B cell (primary cell): Measurements from ENCODE around the gene PRKCB.

Experiments
- EZH2 ChIP-seq: IDR thresholded peaks from 2 replicates; pipeline ENCODE4 v1.6.1; 2012; ENCODE audit warnings: borderline replicate concordance, low read depth, mild to moderate bottlenecking, moderate library complexity, low read length; ENCODE audit not compliant: insufficient read depth, poor library complexity, severe bottlenecking
- TF ChIP-seq, protein P1 (sequence below): fragments of 200-600 bp; IDR thresholded peaks from one replicate; pipeline ENCODE4 v1.8.0; 2022; ENCODE audit warnings: antibody characterized with exemption, mild to moderate bottlenecking

DNA sequence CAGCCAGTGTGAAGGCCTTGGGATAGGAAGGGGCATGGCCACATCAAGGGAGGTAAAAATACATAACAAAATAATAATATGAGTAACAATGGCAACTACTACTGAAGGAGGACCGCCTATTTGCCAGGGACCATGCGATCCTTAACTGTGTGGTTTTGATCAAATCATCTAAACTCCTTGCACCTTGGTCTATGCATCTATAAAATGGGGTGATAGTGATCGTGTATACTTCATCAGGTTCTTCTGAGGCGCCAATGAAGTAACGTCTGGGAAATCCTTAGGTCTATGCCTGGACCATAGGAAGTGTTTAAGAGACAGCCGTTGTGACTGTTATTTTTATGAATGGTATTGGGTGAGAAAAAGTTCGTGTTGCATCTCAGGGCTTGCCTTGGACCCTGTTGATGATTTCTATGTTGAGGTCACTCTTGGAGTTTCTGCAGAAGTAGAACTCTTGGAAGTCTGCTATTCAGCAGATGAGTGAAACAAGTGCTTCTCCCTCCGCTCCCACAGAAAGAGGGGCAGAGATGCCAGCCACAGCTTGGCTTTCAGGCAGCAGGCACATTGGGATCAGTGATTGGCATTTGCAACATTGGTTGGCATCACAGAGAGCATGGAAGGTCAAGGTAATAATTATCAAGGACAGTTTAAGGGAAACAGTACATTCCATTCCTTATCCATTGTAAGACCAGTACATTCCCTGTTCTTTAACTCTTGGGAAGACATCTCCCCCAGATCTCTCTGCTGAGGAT, 63.1 kb downstream of the PRKCB start:
- TF ChIP-seq, protein P1, sequence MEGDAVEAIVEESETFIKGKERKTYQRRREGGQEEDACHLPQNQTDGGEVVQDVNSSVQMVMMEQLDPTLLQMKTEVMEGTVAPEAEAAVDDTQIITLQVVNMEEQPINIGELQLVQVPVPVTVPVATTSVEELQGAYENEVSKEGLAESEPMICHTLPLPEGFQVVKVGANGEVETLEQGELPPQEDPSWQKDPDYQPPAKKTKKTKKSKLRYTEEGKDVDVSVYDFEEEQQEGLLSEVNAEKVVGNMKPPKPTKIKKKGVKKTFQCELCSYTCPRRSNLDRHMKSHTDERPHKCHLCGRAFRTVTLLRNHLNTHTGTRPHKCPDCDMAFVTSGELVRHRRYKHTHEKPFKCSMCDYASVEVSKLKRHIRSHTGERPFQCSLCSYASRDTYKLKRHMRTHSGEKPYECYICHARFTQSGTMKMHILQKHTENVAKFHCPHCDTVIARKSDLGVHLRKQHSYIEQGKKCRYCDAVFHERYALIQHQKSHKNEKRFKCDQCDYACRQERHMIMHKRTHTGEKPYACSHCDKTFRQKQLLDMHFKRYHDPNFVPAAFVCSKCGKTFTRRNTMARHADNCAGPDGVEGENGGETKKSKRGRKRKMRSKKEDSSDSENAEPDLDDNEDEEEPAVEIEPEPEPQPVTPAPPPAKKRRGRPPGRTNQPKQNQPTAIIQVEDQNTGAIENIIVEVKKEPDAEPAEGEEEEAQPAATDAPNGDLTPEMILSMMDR: no peak
- no peak for TF ChIP-seq EZH2
